SIG-M5 treated with dmso at 0.1 percent for 504 hours (cell line): ENCODE results near the gene ASB18.
A peak's percentile ranks its signal among the peaks of the same experiment; 100 is the strongest.
"Not testable (repeated sequence)": the region's sequence is repeated elsewhere in the genome, so short reads cannot be mapped to it uniquely, and the experiment has no call there.

Experiments used
- DNase-seq: peaks from one replicate; lab custom pipeline; 2025; ENCODE audit not compliant: unreplicated experiment; lab: John Stamatoyannopoulos, UW

The ASB18 gene, protein sequence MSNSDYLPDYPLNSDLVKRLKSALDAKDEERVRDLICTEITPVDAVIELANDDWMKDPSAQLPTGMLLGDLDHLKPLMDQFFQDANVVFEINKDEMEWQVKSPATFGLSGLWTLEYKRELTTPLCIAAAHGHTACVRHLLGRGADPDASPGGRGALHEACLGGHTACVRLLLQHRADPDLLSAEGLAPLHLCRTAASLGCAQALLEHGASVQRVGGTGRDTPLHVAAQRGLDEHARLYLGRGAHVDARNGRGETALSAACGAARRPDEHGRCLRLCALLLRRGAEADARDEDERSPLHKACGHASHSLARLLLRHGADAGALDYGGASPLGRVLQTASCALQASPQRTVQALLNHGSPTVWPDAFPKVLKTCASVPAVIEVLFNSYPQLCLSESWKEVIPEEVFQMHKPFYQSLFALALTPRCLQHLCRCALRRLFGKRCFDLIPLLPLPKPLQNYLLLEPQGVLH

DNA sequence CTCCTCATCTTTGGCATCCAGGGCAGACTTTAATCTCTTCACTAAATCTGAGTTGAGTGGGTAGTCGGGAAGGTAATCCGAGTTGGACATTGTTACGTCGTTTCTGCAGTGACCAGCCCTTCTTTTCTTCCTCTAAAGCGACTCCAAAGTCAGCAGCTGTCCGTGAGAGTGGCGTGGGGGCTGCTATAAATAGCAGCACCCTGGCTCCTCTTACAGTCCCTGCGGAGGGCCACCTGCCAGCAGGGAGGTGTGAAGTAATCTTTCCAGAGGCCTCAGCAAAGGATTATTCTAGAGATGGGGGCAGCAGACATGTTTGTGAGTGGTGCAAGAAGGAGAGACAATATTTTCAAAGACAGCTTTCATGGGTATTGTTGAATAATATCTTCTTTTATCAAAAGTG is at the start of gene ASB18:
Gene ASB18 (minus strand): TSS at position 151 of the 400 bp plus-strand sequence. CDS start 61 bp downstream, at position 90.
- no peak for DNase-seq

- no peak for DNase-seq
Observed at GRCh38 chr2:236311286-236311685, 47.1 kb upstream of the ASB18 start.

- DNase-seq, result peak; percentile 8
Observed at GRCh38 chr2:236309669-236310029, 45.4 kb upstream of the ASB18 start.

DNA sequence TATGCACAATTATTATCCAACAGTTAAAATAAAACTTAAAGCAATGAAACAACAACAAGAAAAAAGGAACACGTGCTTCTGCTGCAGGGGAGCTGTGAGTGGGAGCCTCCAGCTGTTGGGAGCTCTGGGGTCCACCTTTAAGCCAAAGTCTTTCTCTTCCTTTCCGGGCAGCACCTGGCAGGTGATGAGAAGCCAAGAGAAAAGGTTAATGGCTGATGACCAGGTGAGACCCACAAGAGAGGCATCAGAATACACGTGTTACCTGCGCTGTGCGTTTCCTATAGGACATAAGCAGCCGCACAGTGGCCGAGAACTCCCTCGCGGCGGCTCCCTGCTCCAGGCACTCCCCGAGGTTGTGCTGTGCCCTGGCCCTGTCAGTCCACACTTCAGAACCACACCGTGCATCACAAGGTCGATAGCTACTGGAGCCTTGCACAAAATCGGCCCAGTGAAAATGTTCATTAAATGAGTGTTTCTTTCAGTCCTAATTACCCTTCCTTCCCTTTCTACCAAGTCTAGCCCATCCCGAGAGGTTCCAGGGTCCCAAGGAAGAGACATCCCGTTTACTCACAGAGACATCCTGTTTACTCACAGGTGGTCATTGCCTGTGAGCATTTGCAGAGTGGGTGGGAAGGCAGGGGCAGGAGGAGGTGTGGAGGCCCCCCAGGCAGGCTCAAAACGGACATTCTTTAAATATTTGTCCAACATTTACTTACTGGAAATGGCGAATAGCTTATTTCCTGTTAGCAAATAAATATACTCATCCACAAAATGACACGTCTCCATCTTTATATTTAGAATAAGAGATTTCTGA is 44.9 kb upstream of the ASB18 start:
- no peak for DNase-seq

- DNase-seq, result no peak
Observed at GRCh38 chr2:236307641-236308040, 43.4 kb upstream of the ASB18 start.

GRCh38 chr2:236306825-236307540 is 42.8 kb upstream of the ASB18 start:
- no peak for DNase-seq

DNA sequence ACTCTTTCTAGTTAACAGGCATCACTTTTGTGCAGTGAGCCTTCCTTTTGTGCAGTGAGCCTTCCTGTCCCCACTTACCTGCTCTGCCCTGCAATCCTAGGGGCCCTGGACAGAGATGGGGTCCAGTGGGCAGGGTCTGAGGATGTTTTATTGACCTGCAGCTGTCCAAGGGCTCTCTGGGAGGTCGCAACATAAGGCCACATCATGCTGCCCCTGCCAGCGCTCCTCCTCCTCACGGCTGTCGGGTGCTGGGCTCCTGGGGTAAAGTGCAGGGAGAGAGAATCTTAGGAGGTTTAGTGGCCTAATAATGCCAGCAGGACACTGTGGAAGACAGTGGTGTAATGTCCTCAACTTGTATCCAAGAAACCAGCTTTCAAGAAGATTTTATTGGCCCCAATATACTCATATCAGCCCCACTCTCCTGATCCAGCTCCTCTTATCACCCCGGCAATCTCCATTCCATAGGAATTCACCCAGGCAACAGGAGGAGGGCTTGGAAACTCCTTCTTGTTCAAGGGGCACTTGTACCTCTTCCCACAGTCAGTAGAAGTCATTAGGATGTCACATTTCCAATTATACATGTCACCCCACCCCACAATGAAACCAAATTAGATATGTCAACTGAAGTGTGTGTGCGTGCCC is 41.9 kb upstream of the ASB18 start:
- DNase-seq, result no peak

DNA sequence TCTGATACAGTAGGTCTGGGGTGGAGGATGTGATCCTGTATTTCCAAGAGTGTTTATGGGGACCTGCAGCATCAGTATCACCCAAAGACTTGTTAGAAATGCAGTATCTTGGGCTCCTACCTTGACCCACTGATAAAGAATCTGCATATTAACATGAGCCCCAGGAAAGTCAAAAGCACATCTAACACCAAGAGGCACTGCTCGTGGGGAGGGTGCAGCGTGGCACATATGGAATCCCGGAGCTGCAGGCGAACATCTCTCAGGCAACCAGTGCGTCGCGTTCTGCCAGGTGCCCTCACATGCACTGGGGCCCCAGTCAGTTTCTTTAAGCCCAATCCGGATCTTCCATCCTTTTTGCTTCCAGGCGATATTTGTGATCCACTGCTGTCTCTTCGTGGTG is 41.3 kb upstream of the ASB18 start:
- no peak for DNase-seq

DNA sequence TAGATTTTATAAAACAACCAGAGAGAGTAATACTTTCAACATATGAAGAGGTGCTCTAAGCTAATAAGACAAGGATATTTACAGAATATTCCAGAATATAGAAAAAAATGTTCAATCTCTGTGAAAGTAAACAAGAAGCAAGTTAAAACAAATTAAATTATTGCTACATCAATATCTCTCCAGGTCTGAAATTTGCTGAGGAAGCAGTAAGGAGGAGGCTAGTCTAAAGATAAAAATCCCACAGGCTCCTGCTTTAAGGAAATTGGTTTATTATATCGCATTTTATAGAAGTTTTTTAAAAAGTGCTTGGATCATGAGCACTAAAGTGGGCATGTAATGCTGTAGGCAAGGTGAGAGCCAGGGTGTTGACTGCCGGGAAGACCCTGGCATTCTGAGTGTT is 39.7 kb upstream of the ASB18 start:
- DNase-seq, result no peak

DNA sequence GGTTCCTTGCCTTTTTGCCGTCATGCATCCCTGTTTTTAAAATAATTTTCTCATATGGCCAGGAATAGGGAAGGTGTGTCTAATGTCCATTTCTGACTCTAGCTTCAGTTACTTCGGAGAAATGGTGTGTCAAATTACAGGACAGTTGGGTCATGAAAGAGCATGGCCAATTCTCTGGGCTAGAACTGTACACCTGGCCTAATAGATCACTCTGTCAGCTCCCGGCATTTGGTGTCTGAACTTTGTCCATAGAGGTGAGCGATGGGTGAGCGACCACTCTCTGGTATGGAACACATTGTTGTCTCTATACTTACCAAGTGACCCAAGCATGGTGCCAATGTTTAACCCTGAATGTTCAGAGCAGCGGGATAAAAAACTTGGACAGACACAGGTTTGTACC is 38.3 kb upstream of the ASB18 start:
- no peak for DNase-seq

DNA sequence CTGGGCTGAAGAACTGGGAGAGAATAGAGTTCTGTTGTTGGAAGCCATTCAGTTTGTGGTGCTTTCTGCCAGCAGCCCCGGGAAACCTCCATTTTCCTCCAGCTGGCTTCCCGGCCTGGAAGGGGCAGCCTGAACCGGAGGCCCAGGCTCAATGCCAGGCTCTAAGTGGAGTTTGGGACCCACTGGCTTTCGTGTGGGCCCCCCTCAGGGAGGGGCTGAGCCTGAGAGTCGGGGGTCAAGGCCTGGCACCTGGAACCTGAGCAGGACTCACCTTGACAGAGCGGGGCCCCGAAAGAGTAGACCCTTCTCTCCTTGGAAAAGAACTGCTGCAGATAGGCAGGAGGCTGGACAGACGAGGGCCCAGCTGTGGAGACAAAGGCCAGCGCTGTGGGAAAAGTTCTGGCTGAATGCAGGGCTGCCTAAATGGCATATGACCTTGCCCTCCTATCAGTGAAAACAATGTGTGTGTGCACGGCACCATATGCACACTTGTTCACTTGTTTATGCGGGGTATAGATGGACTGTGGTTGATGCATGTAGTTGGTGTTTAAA is 34.8 kb upstream of the ASB18 start:
- DNase-seq, result no peak

DNA sequence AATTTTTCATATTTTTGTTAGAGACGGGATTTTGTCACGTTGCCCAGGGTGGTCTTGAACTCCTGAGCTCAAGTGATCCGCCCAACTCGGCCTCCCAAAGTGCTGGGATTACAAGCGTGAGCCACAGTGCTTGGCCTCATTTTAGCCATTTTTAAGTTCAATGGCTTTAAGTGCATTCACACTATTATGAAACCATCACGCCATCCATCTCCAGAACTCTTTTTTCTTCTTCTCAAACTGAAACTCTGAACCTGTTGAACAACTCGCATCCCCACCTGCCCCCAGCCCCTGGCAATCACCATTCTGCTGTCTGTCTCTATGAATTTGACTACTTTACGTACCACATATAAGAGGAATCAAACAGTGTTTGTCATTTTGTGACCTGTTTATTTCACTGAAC is 31.3 kb upstream of the ASB18 start:
- DNase-seq, result no peak

DNA sequence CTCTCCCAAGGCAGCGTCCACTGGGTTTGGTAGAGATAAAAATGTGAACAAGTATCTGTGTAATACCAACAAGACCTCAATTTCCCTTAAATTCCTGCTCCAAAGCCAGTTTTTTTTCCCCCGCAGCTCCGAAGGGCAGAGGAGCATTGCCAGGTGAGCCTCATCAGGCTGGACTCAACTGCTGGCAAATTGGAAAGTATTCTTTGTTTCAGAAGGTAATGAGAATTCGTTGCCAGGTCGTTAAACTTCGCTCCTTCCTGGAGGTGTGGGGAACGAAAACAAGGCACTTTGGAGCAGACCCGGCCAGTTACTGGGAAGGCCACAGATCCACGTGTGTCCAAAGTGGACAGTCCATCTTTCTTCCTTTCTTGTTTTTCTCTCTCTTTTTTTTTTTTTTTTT is 30.4 kb upstream of the ASB18 start:
- DNase-seq, result no peak

- no peak for DNase-seq
Observed at GRCh38 chr2:236293241-236293810, 29.1 kb upstream of the ASB18 start.

DNA sequence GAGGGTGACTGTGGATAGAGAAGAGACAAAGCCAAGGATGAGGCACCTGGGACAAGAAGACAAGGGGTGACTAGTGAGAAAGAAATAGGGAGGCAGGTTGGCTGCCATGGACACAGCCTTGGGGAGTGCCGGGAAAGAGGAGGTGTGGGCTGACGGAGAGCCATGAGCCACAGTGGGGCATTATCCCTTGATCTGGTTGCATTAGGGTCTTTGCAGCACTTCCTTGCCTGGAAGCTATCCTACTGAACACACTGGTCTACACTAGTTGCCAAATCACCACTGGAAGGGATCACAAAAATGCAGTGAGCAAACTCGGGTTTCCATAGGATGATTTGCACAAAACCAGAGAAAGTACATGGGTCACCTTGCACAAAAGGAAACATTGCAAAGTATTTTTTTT is 27.7 kb upstream of the ASB18 start:
- no peak for DNase-seq

GRCh38 chr2:236291476-236291875 is 27.3 kb upstream of the ASB18 start:
- no peak for DNase-seq

DNA sequence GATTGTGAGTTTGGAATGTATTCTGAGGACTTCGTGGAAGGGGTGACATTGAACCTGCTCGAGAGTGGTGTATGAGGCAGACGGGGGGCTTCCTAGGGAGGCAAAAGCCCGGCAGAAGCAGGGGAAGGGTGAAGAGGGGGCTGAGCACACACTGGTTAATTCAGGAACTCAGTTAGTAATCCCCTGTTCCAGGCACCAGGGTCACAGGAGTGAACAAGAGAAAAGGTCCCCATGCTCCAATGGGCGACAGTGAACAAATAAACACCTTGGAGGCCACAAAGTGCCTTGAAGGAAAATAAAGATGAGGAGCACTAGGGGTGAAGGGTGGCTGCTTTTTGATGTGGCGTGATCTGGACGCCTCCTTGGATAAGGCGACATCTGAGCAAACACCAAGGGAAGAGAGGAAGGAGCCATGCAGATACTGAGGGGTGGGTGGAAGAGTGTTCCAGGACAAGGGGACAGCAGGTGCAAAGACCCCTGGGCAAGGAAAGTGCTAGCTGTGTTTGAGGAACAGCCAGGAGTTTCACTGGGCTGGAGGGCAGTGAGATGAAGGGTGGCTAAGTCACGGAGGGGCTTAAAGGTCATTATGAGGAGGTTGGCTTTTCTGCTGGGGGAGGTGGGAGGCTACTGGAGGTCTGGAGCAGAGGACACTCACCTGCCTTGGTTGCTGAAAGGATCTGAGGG is 26.7 kb upstream of the ASB18 start:
- no peak for DNase-seq

DNA sequence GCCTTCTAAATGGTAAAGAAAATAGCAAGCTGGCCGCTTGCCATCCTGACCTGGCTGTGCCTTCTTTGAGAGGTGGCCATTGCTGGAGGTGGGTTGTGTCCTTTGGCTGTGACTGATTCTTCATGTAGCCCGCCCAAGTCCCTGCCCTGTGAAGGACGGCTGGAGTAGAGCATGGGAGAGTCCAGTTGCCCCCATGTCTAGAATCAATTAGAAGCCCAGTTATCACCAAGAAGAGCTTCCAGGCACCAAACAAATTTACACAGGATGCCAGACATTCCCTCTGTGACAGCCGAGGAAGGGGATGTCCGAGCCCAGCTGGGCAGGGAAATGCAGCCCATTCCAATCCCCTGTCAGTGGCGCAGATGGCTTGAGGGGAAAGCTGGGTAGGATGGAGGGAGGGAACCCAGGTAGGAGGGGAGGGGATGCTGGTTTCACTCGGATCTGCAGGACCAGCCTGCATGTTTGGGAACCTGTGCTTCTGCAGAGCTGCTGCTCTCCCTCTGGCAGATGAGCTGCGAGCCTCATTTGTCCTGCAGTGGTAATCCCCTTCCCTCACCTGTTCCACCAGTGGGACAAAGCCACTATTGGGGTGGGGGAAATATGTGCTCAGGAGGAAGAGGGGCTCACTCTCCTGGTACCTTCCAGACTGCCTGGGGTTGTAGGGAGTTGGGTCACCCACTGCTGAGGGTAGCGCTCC is 25.7 kb upstream of the ASB18 start:
- DNase-seq, result no peak

- DNase-seq, result not testable (repeated sequence)
Observed at GRCh38 chr2:236288373-236288772, 24.2 kb upstream of the ASB18 start.
